SH-SY5Y (cell line): ENCODE data around the gene NENF.

Experiments used
- GATA2 ChIP-seq: IDR thresholded peaks from 2 replicates; pipeline ENCODE4 v1.6.1; 2011; ENCODE audit warnings: mild to moderate bottlenecking, low read depth, low read length
- GATA3 ChIP-seq: IDR thresholded peaks from 2 replicates; pipeline ENCODE4 v1.6.1; 2011; ENCODE audit warnings: low read depth, mild to moderate bottlenecking, low read length, moderate library complexity

NENF gene

GRCh38 chr1:212421165-212421564, 11.6 kb upstream of the NENF start:
- TF ChIP-seq GATA2 (no peak), GATA3 (no peak)

GRCh38 chr1:212423879-212424278, 8.8 kb upstream of the NENF start:
- TF ChIP-seq GATA2 (no peak), GATA3 (no peak)

DNA sequence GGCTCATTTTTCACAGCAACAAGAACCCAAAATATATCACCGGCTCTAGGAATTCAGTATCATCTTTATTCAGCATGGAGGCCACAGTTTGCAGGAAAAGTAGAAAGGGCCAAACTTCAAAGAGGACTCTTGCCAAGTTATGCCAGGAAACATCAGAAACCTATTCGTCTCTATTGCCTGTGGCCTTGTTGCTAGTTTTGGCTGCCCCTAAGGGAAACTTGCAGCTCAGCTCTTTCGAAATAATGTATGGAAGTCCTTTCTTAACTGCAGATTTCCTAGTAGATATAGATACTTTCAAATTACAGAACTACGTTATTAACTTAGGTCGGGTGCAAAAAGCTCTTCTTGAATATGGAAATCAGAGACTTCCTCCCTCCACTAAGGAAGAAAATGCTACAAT, 4.2 kb upstream of the NENF start:
- TF ChIP-seq GATA2 (no peak), GATA3 (no peak)

GRCh38 chr1:212430416-212430815, 2.3 kb upstream of the NENF start:
- no peak for TF ChIP-seq GATA3
- TF ChIP-seq GATA2, result no peak

- TF ChIP-seq GATA2 (no peak), GATA3 (no peak)
Measured at GRCh38 chr1:212430955-212431394, 1.7 kb upstream of the NENF start.

DNA sequence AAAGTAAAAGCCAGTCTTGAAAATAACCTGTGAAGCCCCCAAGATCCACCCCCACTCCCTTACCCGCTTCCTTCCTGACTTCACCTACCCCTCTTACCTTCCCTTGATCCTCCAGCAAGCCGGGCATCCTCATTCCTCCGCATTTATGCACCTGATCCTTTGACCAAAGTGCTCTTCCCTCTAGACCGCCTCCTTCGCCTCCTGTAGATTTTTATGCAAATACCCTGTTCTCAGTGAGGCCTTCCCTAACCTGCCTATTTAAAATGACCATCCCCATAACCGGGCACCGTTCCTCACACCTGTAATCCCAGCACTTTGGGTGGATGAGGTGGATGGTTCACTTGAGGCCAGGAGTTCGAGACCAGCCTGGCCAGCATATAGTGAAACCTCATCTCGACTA, 1.1 kb upstream of the NENF start:
- TF ChIP-seq GATA3, result no peak
- TF ChIP-seq GATA2, result no peak

DNA sequence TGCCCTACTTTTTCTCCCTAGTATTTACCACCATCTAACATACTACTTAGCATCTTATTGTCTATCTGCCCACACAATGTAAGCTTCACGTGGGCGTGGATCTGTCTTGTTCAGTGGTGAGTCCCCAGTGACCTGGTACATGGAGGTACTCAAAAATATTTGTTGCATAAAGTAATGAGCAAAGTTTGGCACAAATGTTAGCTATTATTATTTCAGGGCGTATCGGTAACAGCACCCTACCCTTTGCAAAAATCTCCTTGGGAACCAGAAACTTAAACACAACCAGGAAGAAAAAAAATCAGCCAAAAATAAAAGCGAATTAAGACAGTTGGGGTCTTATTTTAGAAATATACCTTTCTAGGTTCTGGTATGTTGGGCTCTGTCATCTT, 454 bp upstream of the NENF start:
- TF ChIP-seq GATA3, result no peak
- no peak for TF ChIP-seq GATA2

- no peak for TF ChIP-seq GATA2
- TF ChIP-seq GATA3, result no peak
Measured at GRCh38 chr1:212433577-212434462, 1.1 kb downstream of the NENF start.

DNA sequence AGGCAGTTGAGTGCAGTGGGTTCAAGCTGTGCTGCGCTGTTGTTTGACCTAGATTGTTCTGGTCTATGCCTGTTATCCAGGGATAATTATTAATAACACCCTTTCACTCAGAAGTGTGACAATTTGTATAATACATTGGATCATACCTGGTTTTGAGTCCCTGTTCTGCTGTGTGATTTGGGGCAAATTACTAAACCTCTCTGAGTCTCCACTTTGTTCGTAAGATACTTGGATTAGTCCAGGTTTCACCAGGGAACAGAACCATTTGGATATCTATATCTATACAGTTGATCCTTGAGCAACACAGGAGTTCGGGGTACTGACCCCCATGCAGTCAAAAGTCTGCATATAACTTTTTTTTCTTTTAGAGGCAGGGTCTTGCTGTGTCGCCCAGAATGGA, 2.3 kb downstream of the NENF start:
- TF ChIP-seq GATA2, result no peak
- TF ChIP-seq GATA3, result no peak

DNA sequence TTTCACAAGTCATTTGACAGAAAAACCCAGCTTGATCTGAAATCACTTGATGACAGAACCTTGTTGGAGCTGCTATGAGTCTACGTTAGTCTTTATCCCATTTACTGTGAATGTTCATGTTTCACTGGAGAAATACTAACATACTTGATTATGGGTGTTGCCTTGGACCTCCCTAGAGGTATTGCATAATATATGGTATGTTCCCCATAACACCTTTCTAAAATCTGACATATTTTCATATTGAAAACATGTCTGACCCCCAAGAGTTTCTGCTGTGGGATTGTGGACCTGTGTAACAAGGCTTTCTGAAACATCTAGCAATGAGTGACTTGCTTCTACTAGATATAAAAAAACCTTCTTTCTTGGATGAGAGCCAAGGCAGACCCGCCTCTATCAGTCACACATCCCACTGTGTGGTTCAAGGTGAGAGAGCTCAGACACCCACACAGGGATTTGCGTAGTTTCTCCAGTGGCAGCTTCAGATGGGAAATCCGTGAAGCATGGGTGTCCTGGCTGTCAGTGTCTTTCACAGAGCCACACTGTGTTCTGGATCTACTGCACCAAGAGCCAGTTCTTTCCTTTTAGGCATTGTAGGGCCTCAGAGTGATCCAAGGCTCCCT, 4.6 kb downstream of the NENF start:
- TF ChIP-seq GATA3, result no peak
- no peak for TF ChIP-seq GATA2

DNA sequence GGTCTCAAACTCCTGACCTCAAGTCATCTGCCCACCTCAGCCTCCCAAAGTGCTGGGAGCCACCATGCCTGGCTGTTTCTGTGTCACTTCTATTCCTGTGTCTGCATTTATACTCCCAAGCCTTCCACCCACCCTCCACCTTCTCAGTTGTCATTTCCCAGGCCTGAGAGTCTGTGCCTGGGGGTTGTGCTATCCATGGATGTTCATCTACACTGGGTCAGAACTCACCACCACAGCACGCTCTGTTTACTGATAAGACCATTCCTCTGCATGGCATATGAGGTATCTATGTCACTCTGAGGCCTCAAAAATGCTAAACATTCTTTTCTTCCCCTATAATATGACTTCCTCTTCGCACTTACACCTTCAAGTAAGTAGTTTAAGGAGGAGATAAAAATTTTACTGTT, 6.1 kb downstream of the NENF start:
- TF ChIP-seq GATA3 (no peak), GATA2 (no peak)

- TF ChIP-seq GATA3, result no peak
- no peak for TF ChIP-seq GATA2
Measured at GRCh38 chr1:212440419-212440818, 7.7 kb downstream of the NENF start.

DNA sequence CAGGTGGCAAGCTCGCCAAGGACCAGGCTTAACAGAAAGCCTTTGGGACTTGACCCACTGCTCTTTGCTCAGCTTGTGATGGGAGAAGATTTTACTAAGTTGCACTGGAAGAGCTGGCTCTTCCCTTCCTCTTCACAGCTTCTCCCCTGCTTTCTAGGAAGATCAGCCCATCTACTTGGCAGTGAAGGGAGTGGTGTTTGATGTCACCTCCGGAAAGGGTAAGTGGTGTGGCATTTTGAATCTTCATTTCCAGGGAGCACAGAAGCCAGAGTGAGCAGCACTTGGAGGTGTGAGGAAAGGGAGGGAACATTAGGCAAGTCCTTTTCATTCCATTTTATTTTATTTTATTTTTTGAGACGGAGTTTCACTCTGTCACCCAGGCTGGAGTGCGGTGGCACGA, 9.7 kb downstream of the NENF start:
- TF ChIP-seq GATA3 (no peak), GATA2 (no peak)

DNA sequence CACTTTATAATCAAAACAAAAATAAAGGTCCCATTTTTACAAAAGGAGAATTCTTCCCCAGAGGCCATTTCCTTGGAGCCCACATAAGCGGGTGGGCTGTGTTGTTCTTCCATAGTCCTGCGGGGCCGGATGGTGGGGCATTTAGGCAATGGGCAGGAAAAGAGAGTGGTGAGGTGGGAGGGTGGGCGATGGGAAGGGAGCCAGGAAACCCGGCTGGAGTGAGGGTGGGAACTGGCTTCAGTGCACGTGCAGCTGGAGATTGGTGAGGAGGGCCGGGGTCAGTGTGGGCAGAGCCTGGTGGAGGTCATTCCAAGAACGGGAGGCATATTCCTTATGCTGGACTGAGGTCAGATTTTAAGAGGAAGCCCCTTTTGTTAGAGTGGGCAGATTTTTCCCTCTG, 13.6 kb downstream of the NENF start:
- no peak for TF ChIP-seq GATA2
- TF ChIP-seq GATA3, result no peak

- no peak for TF ChIP-seq GATA2
- TF ChIP-seq GATA3, result no peak
Measured at GRCh38 chr1:212447478-212447877, 14.8 kb downstream of the NENF start.
